AG09319 (cell line): Measurements from ENCODE around the gene LRRC74B.
A peak's percentile ranks its signal among the peaks of the same experiment; 100 is the strongest.
"Not testable (repeated sequence)": the region's sequence is repeated elsewhere in the genome, so short reads cannot be mapped to it uniquely, and the experiment has no call there.

Source experiments
- DNase-seq: peaks from one replicate; pipeline ENCODE4 v3.0.0-alpha.2; 2010; ENCODE audit warnings: low read depth; ENCODE audit errors: extremely low read depth
- CTCF ChIP-seq: IDR thresholded peaks from 2 replicates; pipeline ENCODE4 v1.5.1; 2011; ENCODE audit warnings: low read depth, mild to moderate bottlenecking, inconsistent platforms, low read length, moderate library complexity

Gene LRRC74B

GRCh38 chr22:21079493-21079892, 33.7 kb downstream of the LRRC74B start:
- DNase-seq: no peak
- TF ChIP-seq CTCF: no peak

GRCh38 chr22:21080435-21081137, 34.8 kb downstream of the LRRC74B start:
- TF ChIP-seq CTCF: no peak
- DNase-seq: no peak

- TF ChIP-seq CTCF: no peak
- peak; percentile 3 for DNase-seq
Measured at GRCh38 chr22:21082248-21082647, 36.5 kb downstream of the LRRC74B start.

GRCh38 chr22:21087119-21087518, 41.4 kb downstream of the LRRC74B start:
- no peak for DNase-seq
- TF ChIP-seq CTCF: no peak

GRCh38 chr22:21087926-21088325, 42.2 kb downstream of the LRRC74B start:
- DNase-seq: not testable (repeated sequence)

GRCh38 chr22:21091220-21091619, 45.5 kb downstream of the LRRC74B start:
- DNase-seq: not testable (repeated sequence)

GRCh38 chr22:21092797-21093554, 47.2 kb downstream of the LRRC74B start:
- DNase-seq: no peak
- TF ChIP-seq CTCF: no peak

- not testable (repeated sequence) for DNase-seq
Measured at GRCh38 chr22:21093555-21094137, 47.9 kb downstream of the LRRC74B start.
